Measurements from ENCODE around the gene INPP5K.
"Not testable (repeated sequence)": the region's sequence is repeated elsewhere in the genome, so short reads cannot be mapped to it uniquely, and the experiment has no call there.

Gene INPP5K

GRCh38 chr17:1518410-1518809, 2.0 kb upstream of the INPP5K start:
- TF ChIP-seq, protein P1, sequence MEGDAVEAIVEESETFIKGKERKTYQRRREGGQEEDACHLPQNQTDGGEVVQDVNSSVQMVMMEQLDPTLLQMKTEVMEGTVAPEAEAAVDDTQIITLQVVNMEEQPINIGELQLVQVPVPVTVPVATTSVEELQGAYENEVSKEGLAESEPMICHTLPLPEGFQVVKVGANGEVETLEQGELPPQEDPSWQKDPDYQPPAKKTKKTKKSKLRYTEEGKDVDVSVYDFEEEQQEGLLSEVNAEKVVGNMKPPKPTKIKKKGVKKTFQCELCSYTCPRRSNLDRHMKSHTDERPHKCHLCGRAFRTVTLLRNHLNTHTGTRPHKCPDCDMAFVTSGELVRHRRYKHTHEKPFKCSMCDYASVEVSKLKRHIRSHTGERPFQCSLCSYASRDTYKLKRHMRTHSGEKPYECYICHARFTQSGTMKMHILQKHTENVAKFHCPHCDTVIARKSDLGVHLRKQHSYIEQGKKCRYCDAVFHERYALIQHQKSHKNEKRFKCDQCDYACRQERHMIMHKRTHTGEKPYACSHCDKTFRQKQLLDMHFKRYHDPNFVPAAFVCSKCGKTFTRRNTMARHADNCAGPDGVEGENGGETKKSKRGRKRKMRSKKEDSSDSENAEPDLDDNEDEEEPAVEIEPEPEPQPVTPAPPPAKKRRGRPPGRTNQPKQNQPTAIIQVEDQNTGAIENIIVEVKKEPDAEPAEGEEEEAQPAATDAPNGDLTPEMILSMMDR (IDR thresholded peaks at IDR 0.05; ENCODE audit: borderline replicate concordance, control extremely low read depth, extremely low read depth, insufficient read depth, missing control alignments) = no peak
- no peak for DNase-seq (ENCODE audit: low spot score)
- in situ Hi-C loops (cut with MboI; ENCODE audit: low sequenced_read_pairs, unreplicated experiment) = loop anchor here (10.0 kb wide), 1 partner anchor 164 kb away; no protein-coding TSS in a partner anchor

DNA sequence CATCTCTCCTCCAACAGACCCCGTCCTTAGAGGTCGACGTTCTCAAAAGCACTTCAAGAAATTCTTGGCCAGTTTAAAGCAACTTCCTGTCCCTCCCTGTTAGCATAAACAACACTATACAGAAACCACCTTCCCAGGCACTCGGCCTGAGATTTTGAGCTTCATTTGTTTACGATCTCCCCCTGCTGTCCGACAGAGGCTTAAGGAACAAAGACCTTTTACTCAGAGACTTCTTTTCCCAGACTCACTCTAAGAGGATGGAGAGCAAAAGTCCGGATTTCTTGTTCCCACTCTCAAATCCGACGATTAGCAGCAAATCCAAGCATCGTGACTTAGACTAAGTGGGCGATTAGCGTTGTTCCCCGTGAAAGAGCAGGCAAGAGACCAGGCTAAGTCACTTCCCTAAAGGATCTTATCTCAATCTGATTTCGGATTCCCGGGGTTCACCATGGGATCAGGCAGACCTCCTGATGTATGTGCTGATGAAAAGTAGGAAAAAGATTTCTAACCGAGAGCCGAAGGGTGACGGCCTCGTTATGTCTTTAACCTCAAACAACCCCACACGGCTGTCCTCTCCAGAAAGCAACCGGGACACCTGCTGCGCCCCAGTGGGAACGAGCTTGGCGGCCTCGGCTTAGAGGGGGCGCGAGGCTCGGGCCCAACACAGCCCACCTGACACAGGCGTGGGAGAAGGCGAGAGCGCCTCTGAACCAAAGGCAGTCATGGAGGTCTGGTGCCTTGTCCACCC, 598 bp downstream of the INPP5K start:
- in situ Hi-C loops (cut with MboI; ENCODE audit: low sequenced_read_pairs, unreplicated experiment) = loop anchor here (10.0 kb wide), 1 partner anchor 161 kb away; no protein-coding TSS in a partner anchor

DNA sequence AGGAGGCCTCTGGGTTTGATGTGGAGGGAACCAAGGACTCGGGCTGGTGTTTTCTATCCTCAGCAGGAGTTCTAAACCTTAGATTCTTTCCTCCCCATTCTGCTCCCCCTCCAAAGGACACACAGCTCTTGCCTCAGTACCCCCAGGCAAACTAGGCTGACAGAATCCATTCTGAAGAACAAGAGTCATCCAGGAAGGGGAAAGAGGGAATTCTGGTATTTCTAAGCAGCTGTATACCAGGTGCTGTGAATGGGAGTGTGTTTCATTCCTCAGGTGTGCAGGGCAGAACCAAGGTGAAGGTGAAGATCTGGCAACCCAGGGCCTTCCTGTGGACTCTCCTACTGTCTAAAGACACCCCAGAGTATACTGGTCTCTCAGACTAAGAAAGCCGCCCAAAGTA, 4.1 kb downstream of the INPP5K start:
- no peak for DNase-seq (ENCODE audit: low spot score)
- in situ Hi-C loops (cut with MboI; ENCODE audit: low sequenced_read_pairs, unreplicated experiment) = loop anchor here (10.0 kb wide), 1 partner anchor 158 kb away; no protein-coding TSS in a partner anchor
- TF ChIP-seq, protein P1 (IDR thresholded peaks at IDR 0.05; ENCODE audit: borderline replicate concordance, control extremely low read depth, extremely low read depth, insufficient read depth, missing control alignments) = no peak

More for the DNA sequence above, 598 bp downstream of the INPP5K start:
- DNase-seq (ENCODE audit: low spot score) = peak; percentile 81
- TF ChIP-seq, protein P1 (IDR thresholded peaks at IDR 0.05; ENCODE audit: borderline replicate concordance, control extremely low read depth, extremely low read depth, insufficient read depth, missing control alignments) = peak; percentile 59

DNA sequence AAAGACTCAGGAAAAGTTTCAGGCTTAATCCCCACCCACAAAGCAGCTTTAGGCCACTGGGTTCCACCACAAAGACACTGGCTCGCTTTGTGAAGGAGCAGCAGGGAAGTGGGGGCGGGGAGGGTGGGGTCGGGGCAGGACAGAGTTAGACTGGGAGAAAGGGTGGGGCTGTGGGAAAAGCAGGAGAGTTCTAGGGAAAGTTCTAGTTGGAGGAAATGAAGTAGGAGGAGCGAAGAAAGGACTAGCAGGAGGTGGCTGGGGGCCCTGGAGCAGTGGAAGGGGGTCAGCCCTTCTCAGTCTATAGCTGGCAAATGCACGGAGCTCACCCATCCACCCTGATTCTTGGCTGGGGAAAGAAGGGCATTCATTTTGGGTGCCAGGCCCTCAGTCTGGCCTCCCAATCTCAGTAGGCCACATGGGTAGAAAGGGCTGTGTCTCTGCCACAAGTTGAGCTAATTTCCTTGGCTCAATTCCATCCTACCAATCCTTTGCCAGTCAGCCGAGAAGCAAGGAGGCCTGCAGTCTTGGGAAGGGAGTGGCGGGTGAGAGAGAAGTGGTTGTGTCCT, 4.6 kb downstream of the INPP5K start:
- in situ Hi-C loops (cut with MboI; ENCODE audit: low sequenced_read_pairs, unreplicated experiment) = loop anchor here (10.0 kb wide), 1 partner anchor 157 kb away; no protein-coding TSS in a partner anchor
- TF ChIP-seq, protein P1 (IDR thresholded peaks at IDR 0.05; ENCODE audit: borderline replicate concordance, control extremely low read depth, extremely low read depth, insufficient read depth, missing control alignments) = no peak
- no peak for DNase-seq (ENCODE audit: low spot score)

DNA sequence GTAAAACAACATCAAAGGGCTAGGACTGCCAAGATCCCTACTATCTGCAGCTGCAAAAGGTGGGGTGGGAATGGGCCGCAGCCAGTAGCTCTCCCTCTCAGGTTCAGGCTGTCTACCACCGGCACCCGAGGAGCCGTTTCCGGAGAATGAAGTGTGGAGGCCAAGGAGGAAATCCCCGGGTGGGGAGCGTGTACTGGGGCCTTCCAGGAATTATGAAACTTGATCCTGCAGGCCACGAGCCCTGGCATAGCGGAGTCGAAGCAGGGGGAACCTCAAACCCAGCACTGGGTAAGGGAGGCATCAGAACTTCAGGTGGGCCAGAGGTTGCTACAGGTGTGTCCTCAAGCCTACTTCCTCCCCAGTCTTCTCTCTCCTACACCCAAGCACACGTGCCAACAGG, 5.1 kb downstream of the INPP5K start:
- in situ Hi-C loops (cut with MboI; ENCODE audit: low sequenced_read_pairs, unreplicated experiment) = loop anchor here (10.0 kb wide), 1 partner anchor 156 kb away; no protein-coding TSS in a partner anchor
- TF ChIP-seq, protein P1 (IDR thresholded peaks at IDR 0.05; ENCODE audit: borderline replicate concordance, control extremely low read depth, extremely low read depth, insufficient read depth, missing control alignments) = no peak
- DNase-seq (ENCODE audit: low spot score) = no peak

DNA sequence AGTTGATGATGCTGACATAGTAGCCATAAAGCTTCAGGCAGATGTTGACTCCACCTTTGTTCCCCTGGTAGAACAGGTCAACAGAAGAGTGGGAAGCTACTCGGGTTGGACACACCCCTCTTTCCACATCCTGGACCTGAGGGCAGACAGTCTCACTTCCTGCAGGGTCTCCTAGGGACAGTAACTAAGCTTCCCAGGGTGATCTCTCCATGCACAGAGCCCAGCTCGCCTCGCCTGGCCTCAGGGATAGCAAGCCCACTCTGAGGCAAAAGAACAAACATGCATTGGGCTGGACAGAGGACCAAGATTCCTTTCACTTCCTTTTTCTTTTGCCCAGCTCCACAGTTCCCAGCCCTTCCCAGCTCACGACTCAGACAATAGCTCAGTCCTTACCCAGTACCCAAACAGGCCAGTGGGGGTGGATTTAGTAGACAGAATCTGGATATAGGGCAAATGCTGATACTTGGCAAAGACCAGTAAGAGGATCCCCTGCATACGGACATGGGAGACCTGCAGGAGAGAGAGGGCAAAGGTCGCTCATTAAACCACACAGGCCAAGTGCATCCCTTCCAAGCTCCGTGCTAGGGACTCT, 7.0 kb downstream of the INPP5K start:
- in situ Hi-C loops (cut with MboI; ENCODE audit: low sequenced_read_pairs, unreplicated experiment) = no loop called here
- DNase-seq (ENCODE audit: low spot score) = no peak
- TF ChIP-seq, protein P1 (IDR thresholded peaks at IDR 0.05; ENCODE audit: borderline replicate concordance, control extremely low read depth, extremely low read depth, insufficient read depth, missing control alignments) = no peak

- in situ Hi-C loops (cut with MboI; ENCODE audit: low sequenced_read_pairs, unreplicated experiment); DNase-seq (ENCODE audit: low spot score): not testable (repeated sequence)
Observed at GRCh38 chr17:1508709-1509108, 7.7 kb downstream of the INPP5K start.
